Smooth muscle cell (in vitro differentiated cells): Measurements from ENCODE around the gene AARS2. TPM values are rescaled to one million over a fixed set of nuclear protein-coding genes. Genes with fewer than 3 reads are reported as not detected.

Source experiments
- DNase-seq: peaks from one replicate; lab custom pipeline; 2025; ENCODE audit not compliant: unreplicated experiment; lab: John Stamatoyannopoulos, UW
- H2AFZ ChIP-seq: fragments of 200-600 bp; sonication (generic); 2 replicates; pipeline ENCODE4 v1.6.0; 2016; ENCODE audit warnings: antibody characterized with exemption, low read depth, mild to moderate bottlenecking
- H3F3A ChIP-seq: fragments of 200-600 bp; sonication (generic); 2 replicates; pipeline ENCODE4 v1.6.0; 2017; ENCODE audit warnings: antibody characterized with exemption, low read depth
- H3K27ac ChIP-seq: fragments of 200-600 bp; sonication (generic); 2 replicates; pipeline ENCODE4 v1.5.1; 2016; ENCODE audit warnings: low read depth, mild to moderate bottlenecking
- H3K27me3 ChIP-seq: fragments of 200-600 bp; sonication (generic); 2 replicates; pipeline ENCODE4 v1.6.1; 2016; ENCODE audit warnings: low read depth, mild to moderate bottlenecking
- H3K36me3 ChIP-seq: fragments of 200-600 bp; sonication (generic); 2 replicates; pipeline ENCODE4 v1.5.1; 2016; ENCODE audit warnings: low read depth
- H3K4me1 ChIP-seq: fragments of 200-600 bp; sonication (generic); 2 replicates; pipeline ENCODE4 v1.5.1; 2016; ENCODE audit warnings: low read depth
- H3K4me2 ChIP-seq: fragments of 200-600 bp; sonication (generic); 2 replicates; pipeline ENCODE4 v1.6.0; 2016; ENCODE audit warnings: mild to moderate bottlenecking
- H3K4me3 ChIP-seq: fragments of 200-600 bp; sonication (generic); 2 replicates; pipeline ENCODE4 v1.5.1; 2016; ENCODE audit warnings: mild to moderate bottlenecking
- H3K79me2 ChIP-seq: fragments of 200-600 bp; sonication (generic); 2 replicates; pipeline ENCODE4 v1.6.0; 2016; ENCODE audit warnings: low read depth, mild to moderate bottlenecking
- H3K9ac ChIP-seq: fragments of 200-600 bp; sonication (generic); 2 replicates; pipeline ENCODE4 v1.6.0; 2016; ENCODE audit warnings: low read depth
- H3K9me3 ChIP-seq: fragments of 200-600 bp; sonication (generic); replicated peaks from 2 replicates; pipeline ENCODE4 v1.5.1; 2016; ENCODE audit warnings: low read depth
- H4K20me1 ChIP-seq: fragments of 200-600 bp; sonication (generic); 2 replicates; pipeline ENCODE4 v1.6.0; 2016; ENCODE audit warnings: low read depth
- WGBS: methylation state at CpG from one replicate; pipeline ENCODE4 v1.1.7; 2016; ENCODE audit warnings: low lambda C conversion rate; 5-methylcytosine and 5-hydroxymethylcytosine counted together
- polyA plus RNA-seq: library from polyadenylated mRNA; unstranded; fragments of >200 nt; fragmentation: Nextera tagmentation; extraction: Ambion mirVana; gene quantifications from 2 replicates; pipeline ENCODE4 v1.2.1, GENCODE V29; 2016
- total RNA-seq: library from RNA; depleted of rRNA; stranded (reverse); fragments of >200 nt; gene quantifications from 2 replicates; pipeline ENCODE4 v1.2.3, GENCODE V29; 2014
- TF ChIP-seq, protein P1 (sequence below): fragments of 200-600 bp; sonication (generic); IDR thresholded peaks from 2 replicates; pipeline ENCODE4 v1.5.1; 2017; ENCODE audit warnings: borderline replicate concordance, mild to moderate bottlenecking, antibody characterized with exemption; ENCODE audit not compliant: insufficient read depth, poor library complexity, severe bottlenecking

Gene AARS2
- total and polyA plus RNA-seq, 2 experiments from 2014 or later, result 7.5 to 15.1 TPM

DNA sequence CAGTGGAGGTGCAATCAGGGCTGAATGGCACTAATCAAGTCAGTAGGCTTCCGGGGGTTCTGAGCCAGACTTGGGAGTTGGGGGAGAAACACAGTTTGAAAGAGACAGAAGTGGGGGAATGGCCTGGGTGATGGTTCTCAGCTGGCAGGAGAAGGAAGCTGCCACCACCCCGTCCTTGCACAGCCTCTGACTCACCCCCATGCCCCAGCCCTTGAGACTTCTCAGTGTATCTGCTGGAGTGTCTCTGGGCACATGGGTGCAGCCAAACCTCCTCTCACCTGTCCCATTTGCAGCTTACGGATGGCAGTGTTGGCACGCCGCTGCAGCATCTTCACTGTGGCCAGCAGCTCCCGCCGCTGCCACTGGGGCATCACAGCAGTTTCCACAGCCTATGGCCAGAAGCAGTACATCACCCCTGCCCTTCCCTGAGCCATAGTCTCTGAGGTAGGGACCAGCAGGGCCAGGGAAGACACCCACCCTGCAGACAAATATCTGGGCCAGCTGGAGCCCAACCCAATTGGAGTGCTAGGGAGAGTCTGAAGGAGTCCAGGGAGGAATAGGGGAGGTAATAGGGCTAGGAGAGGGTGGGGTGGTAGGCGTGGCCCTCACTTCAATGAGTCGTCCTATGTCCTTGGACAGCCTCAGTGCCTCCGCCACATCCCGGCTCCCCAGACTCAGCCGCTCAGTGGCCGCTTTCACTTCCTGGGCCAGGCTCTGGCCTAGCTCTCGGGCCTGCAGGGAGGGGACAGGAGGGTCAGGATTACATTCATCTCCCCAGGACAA is 11.2 kb downstream of the AARS2 start:
- no peaks in the 10 kb centered on the region for H3K9me3 ChIP-seq
- no peak overlapping the region for H3K27ac ChIP-seq
- H3K27me3 ChIP-seq, result peaks cover 22% of the 10 kb centered on the region
- no peak for DNase-seq
- H4K20me1 ChIP-seq, result no peaks in the 10 kb centered on the region
- H3K9ac ChIP-seq, result no peak overlapping the region
- peaks cover 4% of the 10 kb centered on the region for H3K4me1 ChIP-seq
- no peaks in the 10 kb centered on the region for H3F3A ChIP-seq
- no peaks in the 10 kb centered on the region for H3K79me2 ChIP-seq
- H3K4me3 ChIP-seq, result no peak overlapping the region
- H3K36me3 ChIP-seq, result no peaks in the 10 kb centered on the region
- TF ChIP-seq, protein P1, sequence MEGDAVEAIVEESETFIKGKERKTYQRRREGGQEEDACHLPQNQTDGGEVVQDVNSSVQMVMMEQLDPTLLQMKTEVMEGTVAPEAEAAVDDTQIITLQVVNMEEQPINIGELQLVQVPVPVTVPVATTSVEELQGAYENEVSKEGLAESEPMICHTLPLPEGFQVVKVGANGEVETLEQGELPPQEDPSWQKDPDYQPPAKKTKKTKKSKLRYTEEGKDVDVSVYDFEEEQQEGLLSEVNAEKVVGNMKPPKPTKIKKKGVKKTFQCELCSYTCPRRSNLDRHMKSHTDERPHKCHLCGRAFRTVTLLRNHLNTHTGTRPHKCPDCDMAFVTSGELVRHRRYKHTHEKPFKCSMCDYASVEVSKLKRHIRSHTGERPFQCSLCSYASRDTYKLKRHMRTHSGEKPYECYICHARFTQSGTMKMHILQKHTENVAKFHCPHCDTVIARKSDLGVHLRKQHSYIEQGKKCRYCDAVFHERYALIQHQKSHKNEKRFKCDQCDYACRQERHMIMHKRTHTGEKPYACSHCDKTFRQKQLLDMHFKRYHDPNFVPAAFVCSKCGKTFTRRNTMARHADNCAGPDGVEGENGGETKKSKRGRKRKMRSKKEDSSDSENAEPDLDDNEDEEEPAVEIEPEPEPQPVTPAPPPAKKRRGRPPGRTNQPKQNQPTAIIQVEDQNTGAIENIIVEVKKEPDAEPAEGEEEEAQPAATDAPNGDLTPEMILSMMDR, result no peak
- 97% methylated on average over 14 of the region's 14 CpGs for WGBS
- no peak overlapping the region for H3K4me2 ChIP-seq
- H2AFZ ChIP-seq, result no peak overlapping the region

DNA sequence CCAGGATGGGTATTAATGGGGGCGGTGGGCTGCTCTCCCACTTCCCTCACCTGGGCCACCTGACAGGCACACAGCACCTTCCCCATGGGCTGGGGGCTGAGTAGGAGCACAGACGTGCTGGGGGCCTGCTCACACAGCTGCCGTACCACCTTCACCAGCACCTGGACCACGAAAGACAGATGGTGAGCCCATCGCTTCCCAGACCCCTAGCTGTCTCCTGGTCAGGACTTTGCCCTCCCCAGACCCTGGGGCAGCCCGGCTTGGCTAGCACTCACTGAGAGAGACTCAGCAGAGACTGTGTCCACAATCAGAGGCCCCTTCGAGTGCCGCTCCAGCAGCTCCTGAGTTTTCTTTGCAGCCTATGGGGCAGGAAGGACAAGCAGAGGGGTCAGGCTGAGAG is 12.0 kb downstream of the AARS2 start:
- DNase-seq, result no peak
- Histone ChIP-seq H3K79me2 (no peaks in the 10 kb centered on the region), H3K4me1 (peaks cover 4% of the 10 kb centered on the region), H3K9me3 (no peaks in the 10 kb centered on the region), H3K27me3 (peaks cover 30% of the 10 kb centered on the region), H3K9ac (no peak overlapping the region), H2AFZ (no peak overlapping the region), H3K4me2 (no peak overlapping the region), H3F3A (no peaks in the 10 kb centered on the region), H3K4me3 (no peak overlapping the region), H3K36me3 (no peaks in the 10 kb centered on the region), H3K27ac (no peak overlapping the region), H4K20me1 (no peaks in the 10 kb centered on the region)
- TF ChIP-seq, protein P1, result no peak
- WGBS, result over 99% methylated on average over 8 of the region's 8 CpGs

DNA sequence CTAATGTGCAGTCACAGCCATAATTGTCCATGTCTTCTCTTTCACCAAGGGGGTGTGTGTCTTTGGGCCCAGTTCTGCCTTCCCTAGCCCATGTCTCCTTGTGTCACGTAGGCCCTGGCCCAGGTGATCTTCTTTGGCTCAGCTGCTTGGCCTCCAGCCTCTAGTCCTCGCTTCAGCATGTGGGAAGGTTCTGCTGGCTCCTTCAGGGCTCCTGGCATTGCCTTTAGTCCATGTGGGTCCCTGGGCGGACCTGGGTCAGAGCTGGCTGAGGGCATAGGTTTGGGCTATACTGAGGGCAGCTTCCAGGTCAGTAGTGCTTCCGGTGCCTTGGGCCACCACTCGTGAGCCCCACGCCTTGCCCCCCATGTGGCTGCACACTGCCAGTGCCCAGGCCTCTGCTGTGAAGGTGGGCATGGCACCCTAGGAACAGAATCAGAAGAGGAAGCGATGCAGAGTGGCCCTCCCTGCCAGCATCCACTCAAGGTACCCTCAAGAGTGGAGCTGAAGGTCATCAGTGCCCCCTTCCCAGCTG is 12.8 kb downstream of the AARS2 start:
- Histone ChIP-seq H3K9me3 (no peaks in the 10 kb centered on the region), H3K79me2 (no peaks in the 10 kb centered on the region), H3K4me1 (peaks cover 4% of the 10 kb centered on the region), H2AFZ (no peak overlapping the region), H3K36me3 (no peaks in the 10 kb centered on the region), H3K9ac (no peak overlapping the region), H4K20me1 (no peaks in the 10 kb centered on the region), H3K4me3 (no peak overlapping the region), H3K27ac (no peak overlapping the region), H3K27me3 (peaks cover 38% of the 10 kb centered on the region), H3K4me2 (no peak overlapping the region), H3F3A (no peaks in the 10 kb centered on the region)
- WGBS, result 85% methylated on average over 7 of the region's 7 CpGs
- DNase-seq, result no peak
- TF ChIP-seq, protein P1, result no peak
